Fibroblast of skin of scalp (primary cell): Measurements from ENCODE around the gene CYP2W1.
"Not testable (repeated sequence)": the region's sequence is repeated elsewhere in the genome, so short reads cannot be mapped to it uniquely, and the experiment has no call there.

Experiments
- DNase-seq: peaks from one replicate; pipeline ENCODE4 v3.0.0-alpha.2; 2013

Gene CYP2W1

GRCh38 chr7:952548-953441 is 30.2 kb upstream of the CYP2W1 start:
- no peak for DNase-seq

GRCh38 chr7:953547-954327 is 29.2 kb upstream of the CYP2W1 start:
- no peak for DNase-seq

GRCh38 chr7:954330-955238 is 28.4 kb upstream of the CYP2W1 start, which contains the start of gene ADAP1:
TSS of gene ADAP1 (minus strand) at chr7:954680. CDS start at chr7:954477, 203 bp downstream.
- peak; percentile 43 for DNase-seq

DNA sequence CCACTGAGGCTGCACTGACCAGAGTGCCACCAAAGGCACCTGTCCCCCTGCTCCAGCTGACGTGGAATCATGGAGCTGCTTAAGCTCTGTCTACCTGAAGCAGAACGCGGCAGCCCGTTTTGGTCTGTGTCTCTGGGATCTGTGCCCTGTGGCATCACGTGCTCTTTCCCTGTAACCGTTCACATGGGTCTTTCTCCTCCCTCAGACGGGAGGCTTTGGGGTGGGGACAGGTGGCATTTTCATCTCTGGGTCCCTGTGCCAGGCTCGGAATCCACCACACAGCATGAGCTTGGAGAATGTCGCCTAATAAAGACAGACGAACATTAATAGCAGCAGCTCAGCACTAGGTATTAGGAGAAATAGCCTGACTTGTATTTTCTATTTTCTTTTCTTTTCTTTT is 26.9 kb upstream of the CYP2W1 start:
- no peak for DNase-seq

GRCh38 chr7:957418-958220 is 25.4 kb upstream of the CYP2W1 start:
- DNase-seq, result no peak

- no peak for DNase-seq
Observed at GRCh38 chr7:958221-959200, 24.5 kb upstream of the CYP2W1 start.

DNA sequence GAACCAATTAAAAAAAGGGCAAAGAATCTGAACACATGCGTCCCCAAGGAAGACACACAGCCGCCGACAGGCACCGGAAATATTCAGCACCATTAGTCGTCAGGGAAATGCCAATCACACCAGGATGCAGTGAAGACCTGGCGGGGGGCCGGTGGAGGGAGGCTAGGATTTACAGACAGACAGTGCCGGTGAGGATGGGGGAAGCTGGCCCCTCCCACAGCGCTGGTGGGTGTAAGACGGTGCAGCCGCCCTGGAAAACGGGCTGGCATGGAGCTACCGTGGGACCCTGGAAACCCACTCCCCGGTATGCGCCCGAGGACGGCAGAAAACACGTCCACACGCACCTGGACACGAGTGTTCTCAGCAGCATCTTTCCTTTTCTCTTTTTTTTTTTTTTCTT is 23.7 kb upstream of the CYP2W1 start:
- DNase-seq, result peak; percentile 17

GRCh38 chr7:959740-960139 is 23.2 kb upstream of the CYP2W1 start:
- not testable (repeated sequence) for DNase-seq

DNA sequence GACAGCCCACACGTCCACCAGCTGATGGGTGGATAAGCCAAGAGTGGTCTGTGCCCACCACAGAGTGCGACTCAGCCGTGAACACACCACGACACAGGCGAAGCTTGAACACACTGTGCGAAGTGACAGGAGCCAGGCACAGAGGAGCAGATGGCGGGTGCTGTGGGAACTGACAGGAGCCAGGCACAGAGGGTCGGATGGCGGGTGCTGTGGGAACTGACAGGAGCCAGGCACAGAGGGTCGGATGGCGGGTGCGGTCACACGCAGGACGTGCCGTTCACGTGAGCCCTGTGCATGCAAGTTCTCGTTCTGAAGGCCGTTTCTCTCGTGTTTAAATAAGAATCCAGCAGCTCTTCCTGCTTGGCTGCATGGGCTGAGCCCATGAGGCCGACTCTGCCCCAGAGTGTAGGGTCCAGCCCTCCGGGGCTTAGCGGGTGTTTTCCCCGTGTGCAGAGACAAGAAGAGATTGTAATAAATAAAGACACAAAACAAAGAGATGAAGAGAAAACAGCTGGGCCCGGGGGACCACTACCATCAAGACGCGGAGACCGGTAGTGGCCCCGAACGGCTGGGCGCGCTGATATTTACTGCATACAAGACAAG is 22.6 kb upstream of the CYP2W1 start:
- no peak for DNase-seq

GRCh38 chr7:960972-961371 is 22.0 kb upstream of the CYP2W1 start:
- DNase-seq, result not testable (repeated sequence)

DNA sequence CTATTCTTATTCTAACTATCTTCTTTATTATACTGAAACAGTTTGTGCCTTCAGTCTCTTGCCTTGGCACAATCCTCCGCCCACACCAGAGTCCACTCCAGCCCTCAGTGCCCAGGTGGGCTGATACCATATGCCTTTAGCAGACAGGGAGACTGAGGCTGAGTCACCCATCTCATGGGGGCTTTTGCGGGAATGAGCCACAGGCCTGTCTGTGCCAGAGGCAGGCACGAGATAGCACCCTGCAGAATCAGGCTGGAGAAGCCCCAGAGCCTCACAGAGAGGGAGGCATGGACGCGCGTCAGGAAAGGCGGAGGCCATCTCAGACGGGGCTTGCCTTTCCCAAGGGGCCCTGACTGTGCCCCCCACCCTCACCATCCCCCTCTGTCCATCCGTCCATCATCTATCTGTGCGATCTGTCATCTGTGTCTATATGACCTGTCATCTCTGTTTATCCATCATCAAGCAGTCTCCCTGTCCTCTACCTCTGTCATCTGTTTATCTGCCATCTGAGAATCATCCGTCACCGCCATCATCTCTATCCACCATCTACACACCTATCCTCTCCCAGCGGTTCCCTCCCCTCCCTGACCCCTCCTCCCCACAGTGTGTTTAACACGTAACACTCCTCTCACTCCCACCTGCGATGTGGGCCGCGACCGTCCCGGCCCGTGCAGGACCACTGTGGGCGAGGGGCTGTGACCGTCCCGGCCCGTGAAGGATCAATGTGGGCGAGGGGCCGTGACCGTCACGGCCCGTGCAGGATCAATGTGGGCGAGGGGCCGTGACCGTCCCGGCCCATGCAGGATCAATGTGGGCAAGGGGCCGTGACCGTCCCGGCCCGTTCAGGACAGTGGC is 21.2 kb upstream of the CYP2W1 start:
- DNase-seq, result no peak

- no peak for DNase-seq
Observed at GRCh38 chr7:962401-963081, 20.4 kb upstream of the CYP2W1 start.

DNA sequence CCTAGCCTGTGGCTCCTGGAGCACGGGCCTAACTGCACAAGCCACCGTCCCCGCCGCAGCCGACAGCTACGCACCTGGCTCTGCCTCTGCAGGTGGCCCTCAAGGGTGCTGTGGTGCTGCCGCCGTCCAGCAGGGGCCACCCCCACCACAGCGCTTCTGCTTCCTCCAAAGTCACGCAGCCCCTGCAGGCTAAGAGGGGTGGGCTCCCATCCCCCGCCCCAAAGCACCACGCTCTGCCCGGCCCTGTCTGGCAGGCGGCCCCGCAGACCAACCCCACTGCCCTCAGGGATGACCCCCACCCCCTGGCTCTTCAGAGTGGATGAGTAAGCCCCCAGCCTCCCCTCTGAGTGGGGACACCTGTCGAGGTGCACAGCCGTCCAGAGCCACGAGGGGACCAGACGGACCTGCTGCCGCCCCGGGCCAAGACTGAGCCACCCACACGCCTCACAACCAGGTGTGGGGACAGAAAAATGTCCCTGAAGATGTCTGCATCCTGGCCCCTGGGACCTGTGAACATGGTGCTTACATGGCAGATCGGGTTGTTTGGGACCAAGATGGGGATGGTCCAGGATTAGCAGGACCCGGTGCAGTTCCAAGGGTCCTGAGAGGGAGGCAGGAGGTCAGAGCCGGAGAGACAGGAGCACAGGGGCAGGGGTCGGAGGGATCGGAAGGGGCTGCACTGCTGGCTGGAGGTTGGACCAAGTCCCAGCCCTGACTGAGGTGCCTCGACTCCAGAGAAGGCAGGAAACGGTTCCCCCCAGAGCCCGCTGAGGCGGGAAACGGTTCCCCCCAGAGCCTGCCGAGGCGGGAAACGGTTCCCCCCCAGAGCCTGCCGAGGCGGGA is 19.5 kb upstream of the CYP2W1 start:
- no peak for DNase-seq

GRCh38 chr7:964401-965231 is 18.4 kb upstream of the CYP2W1 start:
- DNase-seq, result peak; percentile 85

- DNase-seq, result no peak
Observed at GRCh38 chr7:966291-967069, 16.5 kb upstream of the CYP2W1 start.
